ENCODE data around the gene CLEC3B. TPM values are rescaled to one million over a fixed set of nuclear protein-coding genes. Genes with fewer than 3 reads are reported as not detected.
A peak's percentile ranks its signal among the peaks of the same experiment; 100 is the strongest.

Gene CLEC3B
- total RNA-seq, 1 donor from 2014 or later: 80.8 TPM

GRCh38 chr3:45054196-45054857 is 28.2 kb downstream of the CLEC3B start:
- Histone ChIP-seq H3K36me3 (no peaks in the 10 kb centered on the region), H3K4me1 (peaks cover 23% of the 10 kb centered on the region), H3K27me3 (ENCODE audit: low read depth) (no peaks in the 10 kb centered on the region), H3K27ac (replicated peaks) (no peak overlapping the region), H3K4me3 (no peak overlapping the region), H3K9me3 (replicated peaks) (no peaks in the 10 kb centered on the region)
- DNase-seq: no peak
- intact Hi-C loops (cut with micrococcal nuclease): no loop called here
- TF ChIP-seq, protein P1, sequence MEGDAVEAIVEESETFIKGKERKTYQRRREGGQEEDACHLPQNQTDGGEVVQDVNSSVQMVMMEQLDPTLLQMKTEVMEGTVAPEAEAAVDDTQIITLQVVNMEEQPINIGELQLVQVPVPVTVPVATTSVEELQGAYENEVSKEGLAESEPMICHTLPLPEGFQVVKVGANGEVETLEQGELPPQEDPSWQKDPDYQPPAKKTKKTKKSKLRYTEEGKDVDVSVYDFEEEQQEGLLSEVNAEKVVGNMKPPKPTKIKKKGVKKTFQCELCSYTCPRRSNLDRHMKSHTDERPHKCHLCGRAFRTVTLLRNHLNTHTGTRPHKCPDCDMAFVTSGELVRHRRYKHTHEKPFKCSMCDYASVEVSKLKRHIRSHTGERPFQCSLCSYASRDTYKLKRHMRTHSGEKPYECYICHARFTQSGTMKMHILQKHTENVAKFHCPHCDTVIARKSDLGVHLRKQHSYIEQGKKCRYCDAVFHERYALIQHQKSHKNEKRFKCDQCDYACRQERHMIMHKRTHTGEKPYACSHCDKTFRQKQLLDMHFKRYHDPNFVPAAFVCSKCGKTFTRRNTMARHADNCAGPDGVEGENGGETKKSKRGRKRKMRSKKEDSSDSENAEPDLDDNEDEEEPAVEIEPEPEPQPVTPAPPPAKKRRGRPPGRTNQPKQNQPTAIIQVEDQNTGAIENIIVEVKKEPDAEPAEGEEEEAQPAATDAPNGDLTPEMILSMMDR (IDR thresholded peaks at IDR 0.05; ENCODE audit: borderline replicate concordance): no peak

GRCh38 chr3:45055032-45055410 is 28.9 kb downstream of the CLEC3B start:
- no peak for DNase-seq
- no peaks in the 10 kb centered on the region for H3K36me3 ChIP-seq
- intact Hi-C loops (cut with micrococcal nuclease): no loop called here
- peaks cover 23% of the 10 kb centered on the region for H3K4me1 ChIP-seq
- no peaks in the 10 kb centered on the region for H3K9me3 ChIP-seq (replicated peaks)
- H3K27me3 ChIP-seq (ENCODE audit: low read depth): no peaks in the 10 kb centered on the region
- TF ChIP-seq, protein P1 (IDR thresholded peaks at IDR 0.05; ENCODE audit: borderline replicate concordance): no peak
- no peak overlapping the region for H3K4me3 ChIP-seq
- H3K27ac ChIP-seq (replicated peaks): no peak overlapping the region

DNA sequence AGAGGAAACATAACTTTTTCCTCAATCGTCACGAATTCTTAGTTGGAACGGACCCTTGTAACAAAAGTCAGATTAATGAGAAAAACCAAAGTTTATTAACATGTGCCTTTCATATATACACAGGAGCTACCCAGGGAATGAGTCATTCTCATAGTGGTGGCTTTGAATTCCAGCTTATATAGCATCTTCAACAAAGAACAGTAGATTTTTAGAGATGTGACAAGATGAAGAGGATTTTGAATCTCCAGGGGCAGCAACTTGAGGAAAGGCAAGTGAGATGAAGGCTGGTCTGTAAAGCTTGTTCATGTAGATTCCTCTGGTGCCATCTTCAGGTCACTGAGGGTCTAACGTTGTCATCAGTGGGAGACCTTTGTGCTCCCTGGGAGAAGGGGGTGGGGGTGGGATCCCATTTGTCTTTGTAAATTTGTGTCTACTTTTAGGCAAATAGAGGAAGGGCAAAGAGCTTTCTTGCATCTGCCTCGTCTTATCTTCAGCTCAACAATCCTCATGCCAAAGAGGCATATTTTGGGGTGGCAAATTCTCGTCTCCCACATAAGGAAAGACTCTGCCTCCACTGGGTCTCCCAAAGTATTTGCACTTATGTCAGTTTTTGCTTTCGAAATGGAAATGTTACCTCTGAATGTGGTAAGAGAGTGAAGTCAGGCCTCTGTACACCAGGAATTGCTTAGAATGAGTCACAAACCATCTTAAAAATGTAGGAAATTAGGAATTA is 29.5 kb downstream of the CLEC3B start:
- intact Hi-C loops (cut with micrococcal nuclease): no loop called here
- Histone ChIP-seq H3K4me1 (peaks cover 23% of the 10 kb centered on the region), H3K4me3 (no peak overlapping the region), H3K27me3 (ENCODE audit: low read depth) (no peaks in the 10 kb centered on the region), H3K9me3 (replicated peaks) (no peaks in the 10 kb centered on the region), H3K36me3 (no peaks in the 10 kb centered on the region), H3K27ac (replicated peaks) (no peak overlapping the region)
- no peak for DNase-seq
- TF ChIP-seq, protein P1 (IDR thresholded peaks at IDR 0.05; ENCODE audit: borderline replicate concordance): peak; percentile 39

- Histone ChIP-seq H3K27ac (replicated peaks) (peak overlapping the region; percentile 85), H3K4me3 (no peak overlapping the region), H3K27me3 (ENCODE audit: low read depth) (no peaks in the 10 kb centered on the region), H3K4me1 (peaks cover 23% of the 10 kb centered on the region), H3K9me3 (replicated peaks) (no peaks in the 10 kb centered on the region), H3K36me3 (no peaks in the 10 kb centered on the region)
- DNase-seq: no peak
- intact Hi-C loops (cut with micrococcal nuclease): no loop called here
- TF ChIP-seq, protein P1 (IDR thresholded peaks at IDR 0.05; ENCODE audit: borderline replicate concordance): no peak
Measured at GRCh38 chr3:45056608-45057301, 30.7 kb downstream of the CLEC3B start.

GRCh38 chr3:45057557-45057956 is 31.5 kb downstream of the CLEC3B start:
- TF ChIP-seq, protein P1 (IDR thresholded peaks at IDR 0.05; ENCODE audit: borderline replicate concordance): no peak
- H3K27me3 ChIP-seq (ENCODE audit: low read depth): no peaks in the 10 kb centered on the region
- H3K9me3 ChIP-seq (replicated peaks): no peaks in the 10 kb centered on the region
- intact Hi-C loops (cut with micrococcal nuclease): no loop called here
- no peaks in the 10 kb centered on the region for H3K36me3 ChIP-seq
- no peak overlapping the region for H3K4me3 ChIP-seq
- H3K4me1 ChIP-seq: peaks cover 23% of the 10 kb centered on the region
- DNase-seq: no peak
- H3K27ac ChIP-seq (replicated peaks): peak overlapping the region; percentile 85
